H9 (cell line): ENCODE data around the gene RNF130. TPM values are rescaled to one million over a fixed set of nuclear protein-coding genes. Genes with fewer than 3 reads are reported as not detected.

ENCODE experiments used
- DNase-seq: peaks from one replicate; pipeline ENCODE4 v3.0.0-alpha.2; 2017
- H2AFZ ChIP-seq: one replicate; pipeline ENCODE4 v1.6.1; 2013; ENCODE audit warnings: mild to moderate bottlenecking, low read length, control low read depth, moderate library complexity
- H2AK5ac ChIP-seq: 2 replicates; pipeline ENCODE4 v1.6.1; 2013; ENCODE audit warnings: low read length, control low read depth, mixed read lengths; ENCODE audit not compliant: insufficient read length
- H2BK120ac ChIP-seq: one replicate; pipeline ENCODE4 v1.6.1; 2013; ENCODE audit warnings: low read depth, mild to moderate bottlenecking, low read length, control low read depth, inconsistent platforms; ENCODE audit not compliant: poor library complexity, severe bottlenecking
- H2BK12ac ChIP-seq: 2 replicates; pipeline ENCODE4 v1.6.1; 2013; ENCODE audit warnings: low read length, control low read depth, mixed read lengths, low read depth; ENCODE audit not compliant: insufficient read length
- H2BK15ac ChIP-seq: 2 replicates; pipeline ENCODE4 v1.6.1; 2013; ENCODE audit warnings: low read depth, low read length, control low read depth
- H2BK20ac ChIP-seq: one replicate; pipeline ENCODE4 v1.6.1; 2013; ENCODE audit warnings: low read depth, mild to moderate bottlenecking, low read length, control low read depth, inconsistent platforms; ENCODE audit not compliant: poor library complexity, severe bottlenecking
- H2BK5ac ChIP-seq: 2 replicates; pipeline ENCODE4 v1.6.1; 2013; ENCODE audit warnings: low read length, control low read depth, mixed read lengths; ENCODE audit not compliant: insufficient read length
- H3K14ac ChIP-seq: 2 replicates; pipeline ENCODE4 v1.6.1; 2013; ENCODE audit warnings: low read length, control low read depth; ENCODE audit not compliant: insufficient read depth
- H3K18ac ChIP-seq: 2 replicates; pipeline ENCODE4 v1.6.1; 2013; ENCODE audit warnings: low read depth, mild to moderate bottlenecking, mixed read lengths, low read length, control low read depth; ENCODE audit not compliant: insufficient read length
- H3K23ac ChIP-seq: 2 replicates; pipeline ENCODE4 v1.6.1; 2013; ENCODE audit warnings: low read length, control low read depth, mixed read lengths, low read depth; ENCODE audit not compliant: insufficient read length
- H3K23me2 ChIP-seq: 2 replicates; pipeline ENCODE4 v1.6.1; 2013; ENCODE audit warnings: low read depth, mild to moderate bottlenecking, mixed read lengths, low read length, control low read depth; ENCODE audit not compliant: insufficient read length, poor library complexity, severe bottlenecking
- H3K27ac ChIP-seq: 2 replicates; pipeline ENCODE4 v1.5.1; 2013; ENCODE audit warnings: low read length, control low read depth, mixed read lengths, low read depth; ENCODE audit not compliant: insufficient read length
- H3K27me3 ChIP-seq: 2 replicates; pipeline ENCODE4 v1.6.1; 2013; ENCODE audit warnings: low read length, control low read depth, inconsistent platforms; ENCODE audit not compliant: insufficient read depth
- H3K4ac ChIP-seq: 2 replicates; pipeline ENCODE4 v1.6.1; 2013; ENCODE audit warnings: low read depth, mild to moderate bottlenecking, control low read depth, inconsistent platforms, low read length, moderate library complexity
- H3K4me1 ChIP-seq: 2 replicates; pipeline ENCODE4 v1.6.1; 2013; ENCODE audit warnings: low read length, control low read depth, inconsistent platforms; ENCODE audit not compliant: insufficient read depth
- H3K4me2 ChIP-seq: 2 replicates; pipeline ENCODE4 v1.6.1; 2013; ENCODE audit warnings: low read length, control low read depth, mixed read lengths; ENCODE audit not compliant: insufficient read length, insufficient read depth
- H3K56ac ChIP-seq: 2 replicates; pipeline ENCODE4 v1.6.1; 2013; ENCODE audit warnings: low read depth, mild to moderate bottlenecking, mixed read lengths, low read length, control low read depth; ENCODE audit not compliant: insufficient read length
- H3K79me1 ChIP-seq: 2 replicates; pipeline ENCODE4 v1.6.1; 2013; ENCODE audit warnings: low read depth, mild to moderate bottlenecking, moderate library complexity, low read length, control low read depth, inconsistent platforms; ENCODE audit not compliant: insufficient read depth, poor library complexity, severe bottlenecking
- H3K79me2 ChIP-seq: 2 replicates; pipeline ENCODE4 v1.6.1; 2013; ENCODE audit warnings: low read length, control low read depth, inconsistent platforms; ENCODE audit not compliant: insufficient read depth
- H3K9ac ChIP-seq: 2 replicates; pipeline ENCODE4 v1.6.1; 2013; ENCODE audit warnings: low read length, control low read depth, mixed read lengths; ENCODE audit not compliant: insufficient read length; ENCODE audit errors: extremely low read depth
- H3K9me3 ChIP-seq: one replicate; pipeline ENCODE4 v1.6.1; 2013; ENCODE audit warnings: low read depth, low read length, inconsistent platforms; ENCODE audit not compliant: control insufficient read depth
- H3T11ph ChIP-seq: one replicate; pipeline ENCODE4 v1.6.1; 2013; ENCODE audit warnings: mild to moderate bottlenecking, low read length, control low read depth, inconsistent platforms
- H4K20me1 ChIP-seq: one replicate; pipeline ENCODE4 v1.6.1; 2013; ENCODE audit not compliant: control insufficient read depth, insufficient read length, insufficient read depth
- H4K5ac ChIP-seq: 2 replicates; pipeline ENCODE4 v1.6.1; 2013; ENCODE audit warnings: low read depth, mild to moderate bottlenecking, mixed read lengths, low read length, control low read depth; ENCODE audit not compliant: insufficient read length
- H4K8ac ChIP-seq: replicated peaks from 2 replicates; pipeline ENCODE4 v1.6.1; 2013; ENCODE audit warnings: low read length, control low read depth, mixed read lengths, low read depth; ENCODE audit not compliant: insufficient read length
- H4K91ac ChIP-seq: 2 replicates; pipeline ENCODE4 v1.6.1; 2013; ENCODE audit warnings: low read depth, mild to moderate bottlenecking, moderate library complexity, mixed read lengths, low read length, control low read depth; ENCODE audit not compliant: insufficient read length
- H3K27ac Mint-ChIP-seq, 3 experiments: 2 replicates in 2 of 3; 3 replicates in 1 of 3; pipeline ENCODE4 v1.8.0; 2020 to 2021; ENCODE audit warnings: mixed read lengths in 3 of 3, mild to moderate bottlenecking in 1 of 3, moderate library complexity in 1 of 3
- H3K27me3 Mint-ChIP-seq: 2 replicates; pipeline ENCODE4 v1.8.0; 2021; ENCODE audit warnings: low read depth, mild to moderate bottlenecking, moderate library complexity, mixed read lengths
- H3K36me3 Mint-ChIP-seq, 3 experiments: 2 replicates in 2 of 3; 3 replicates in 1 of 3; pipeline ENCODE4 v1.8.0; 2020 to 2021; ENCODE audit warnings: low read depth in 3 of 3, mixed read lengths in 3 of 3; ENCODE audit not compliant: insufficient read depth in 1 of 3
- H3K4me1 Mint-ChIP-seq, 2 experiments: 2 replicates each; pipeline ENCODE4 v1.8.0; 2020; ENCODE audit warnings: mixed read lengths in 2 of 2
- H3K4me3 Mint-ChIP-seq, 2 experiments: 2 replicates in 1 of 2; 3 replicates in 1 of 2; pipeline ENCODE4 v1.8.0; 2020 to 2021; ENCODE audit warnings: mild to moderate bottlenecking in 2 of 2, mixed read lengths in 2 of 2, moderate library complexity in 1 of 2
- H3K9me3 Mint-ChIP-seq, 2 experiments: 2 replicates in 1 of 2; 3 replicates in 1 of 2; pipeline ENCODE4 v1.8.0; 2020; ENCODE audit warnings: mild to moderate bottlenecking in 2 of 2, mixed read lengths in 2 of 2, moderate library complexity in 1 of 2
- CTCF ChIP-seq: fragments of 200-600 bp; sonication (generic); conservative IDR thresholded peaks from 3 replicates; pipeline ENCODE4 v1.8.0; 2021; ENCODE audit warnings: antibody characterized with exemption, mild to moderate bottlenecking
- WGBS: extraction: QIAGEN DNeasy Blood & Tissue Kit; methylation state at CpG from one replicate; pipeline ENCODE4 v1.1.7; 2013; ENCODE audit warnings: missing lambda C conversion rate, low lambda C conversion rate, mixed read lengths; ENCODE audit not compliant: insufficient read length; ENCODE audit errors: extremely low coverage; 5-methylcytosine and 5-hydroxymethylcytosine counted together
- total RNA-seq: library from RNA; stranded (reverse); gene quantifications from 2 replicates; pipeline ENCODE4 v1.2.1, GENCODE V29; 2021

Gene RNF130
- total RNA-seq, 1 experiment from 2014 or later: 80.0 TPM

GRCh38 chr5:179967489-179967888 is 104.1 kb downstream of the RNF130 start:
- peaks cover 6% of the 10 kb centered on the region in 2 experiments for H3K4me1 Mint-ChIP-seq
- Histone ChIP-seq H4K20me1 (no peaks in the 10 kb centered on the region), H2BK15ac (no peak overlapping the region), H4K91ac (no peak overlapping the region), H3K27ac (no peak overlapping the region), H3K79me2 (no peaks in the 10 kb centered on the region), H2BK5ac (no peak overlapping the region), H2BK120ac (no peak overlapping the region), H3K79me1 (no peaks in the 10 kb centered on the region), H2BK12ac (no peak overlapping the region), H4K5ac (no peak overlapping the region), H3K4ac (no peak overlapping the region), H3K23me2 (no peaks in the 10 kb centered on the region), H2BK20ac (no peak overlapping the region), H3T11ph (no peak overlapping the region), H4K8ac (no peak overlapping the region), H3K27me3 (no peaks in the 10 kb centered on the region), H3K56ac (no peak overlapping the region), H3K18ac (no peak overlapping the region), H3K9ac (no peak overlapping the region), H2AK5ac (no peak overlapping the region), H3K23ac (no peak overlapping the region), H3K4me2 (no peak overlapping the region), H3K4me1 (no peaks in the 10 kb centered on the region), H3K14ac (no peak overlapping the region), H3K9me3 (no peaks in the 10 kb centered on the region), H2AFZ (no peak overlapping the region)
- no peaks in the 10 kb centered on the region for H3K9me3 Mint-ChIP-seq
- no peak for DNase-seq
- peaks cover 40 to 71% (median 64%) of the 10 kb centered on the region in 3 experiments; a peak in 6 of 7 replicates for H3K36me3 Mint-ChIP-seq
- no peaks in the 10 kb centered on the region for H3K27me3 Mint-ChIP-seq
- H3K27ac Mint-ChIP-seq: peak overlapping the region in 2 of 3 experiments; percentile 24 to 60; a peak in 2 of 7 replicates
- WGBS: no CpG with 5 or more reads among the region's 1 CpG
- no peak overlapping the region for H3K4me3 Mint-ChIP-seq
- TF ChIP-seq CTCF: no peak
